Activated CD8-positive, alpha-beta T cell treated with anti-CD3 and anti-CD28 coated beads, Interleukin-2, amount 10 ng/mL, durations not matched to agents 7 days and 5 days (primary cell): Measurements from ENCODE around the gene CELSR3. TPM values are rescaled to one million over a fixed set of nuclear protein-coding genes. Genes with fewer than 3 reads are reported as not detected.

Experiments used
- ATAC-seq: fragments of 150-1000 bp; cut with Tn5 transposase; one replicate; pipeline ENCODE4 v1.10.0; 2021; ENCODE audit warnings: moderate library complexity
- CTCF ChIA-PET: fragments of 350-600 bp; sonication (Branson Sonifier 250); formaldehyde crosslinking; loops from one replicate; lab custom pipeline; 2021; ENCODE audit warnings: antibody characterized with exemption; lab: Charles Lee
- POLR2A ChIA-PET: fragments of 350-600 bp; sonication (Branson Sonifier 250); formaldehyde crosslinking; loops from one replicate; lab custom pipeline; 2021; ENCODE audit warnings: antibody characterized with exemption; lab: Charles Lee
- DNase-seq: peaks from one replicate; pipeline ENCODE4 v3.0.0-alpha.2; 2020
- H3K27ac Mint-ChIP-seq: one replicate; pipeline ENCODE4 v1.8.0; 2021; ENCODE audit warnings: mild to moderate bottlenecking, mixed read lengths
- H3K27me3 Mint-ChIP-seq: one replicate; pipeline ENCODE4 v1.8.0; 2021; ENCODE audit warnings: low read depth, mixed read lengths
- H3K36me3 Mint-ChIP-seq: one replicate; pipeline ENCODE4 v1.8.0; 2021; ENCODE audit warnings: low read depth, mixed read lengths
- H3K4me1 Mint-ChIP-seq: one replicate; pipeline ENCODE4 v1.8.0; 2021; ENCODE audit warnings: low read depth, mixed read lengths
- H3K4me3 Mint-ChIP-seq: one replicate; pipeline ENCODE4 v1.8.0; 2021; ENCODE audit warnings: mild to moderate bottlenecking, mixed read lengths
- H3K9me3 Mint-ChIP-seq: one replicate; pipeline ENCODE4 v1.8.0; 2022; ENCODE audit warnings: mixed read lengths; ENCODE audit not compliant: insufficient read depth
- total RNA-seq, 2 experiments: library from RNA; stranded (reverse); gene quantifications; one replicate each; pipeline ENCODE4 v1.2.3, GENCODE V29; 2021

The CELSR3 gene
- total RNA-seq, 2 experiments from 2014 or later, result 19.5 to 20.2 TPM

- peak overlapping the region; percentile 89 for H3K27ac Mint-ChIP-seq
- POLR2A ChIA-PET, result interaction anchor here (0.6 kb wide), 1 partner anchor 310 kb away, joined by 3 read pairs; no protein-coding TSS in a partner anchor
Observed at GRCh38 chr3:48656841-48657281, 5.8 kb downstream of the CELSR3 start.

GRCh38 chr3:48656061-48656840 lies 6.4 kb downstream of the CELSR3 start:
- Mint-ChIP-seq H3K36me3 (peaks cover 17% of the 10 kb centered on the region), H3K4me3 (peak overlapping the region; percentile 80), H3K27ac (peak overlapping the region; percentile 92), H3K9me3 (no peaks in the 10 kb centered on the region), H3K4me1 (peaks cover 32% of the 10 kb centered on the region), H3K27me3 (no peaks in the 10 kb centered on the region)
- ChIA-PET POLR2A (interaction anchor here (1.7 kb wide), 1 partner anchor 47 kb away, joined by 4 read pairs; the partner anchor contains the start of gene UQCRC1), CTCF (interaction anchor here (0.6 to 2.1 kb wide), 6 partner anchors 21 to 920 kb away, joined by 3 to 8 read pairs (median 3); partner anchors contain the start of genes NCKIPSD and SLC26A6)
- peak; percentile 90 for DNase-seq
- ATAC-seq, result peak; percentile 83

More at GRCh38 chr3:48656841-48657281, 5.8 kb downstream of the CELSR3 start:
- H3K27me3 Mint-ChIP-seq, result peaks cover 2% of the 10 kb centered on the region
- ATAC-seq (peak; percentile 7), DNase-seq (peak; percentile 68)
- H3K4me1 Mint-ChIP-seq, result peaks cover 38% of the 10 kb centered on the region
- H3K9me3 Mint-ChIP-seq, result no peaks in the 10 kb centered on the region
- peaks cover 17% of the 10 kb centered on the region for H3K36me3 Mint-ChIP-seq
- CTCF ChIA-PET, result interaction anchor here (0.6 to 2.1 kb wide), 5 partner anchors 21 to 919 kb away, joined by 3 to 8 read pairs (median 3); partner anchors contain the start of genes NCKIPSD and SLC26A6
- peak overlapping the region; percentile 80 for H3K4me3 Mint-ChIP-seq

GRCh38 chr3:48655606-48656005 lies 7.1 kb downstream of the CELSR3 start:
- peaks cover 20% of the 10 kb centered on the region for H3K36me3 Mint-ChIP-seq
- POLR2A ChIA-PET, result interaction anchor here (1.5 to 1.7 kb wide), 2 partner anchors 21 to 46 kb away, joined by 3 to 4 read pairs; partner anchors contain the start of genes SLC26A6 and UQCRC1

GRCh38 chr3:48655063-48655462 lies 7.6 kb downstream of the CELSR3 start:
- POLR2A ChIA-PET, result interaction anchor here (1.5 to 1.7 kb wide), 2 partner anchors 20 to 46 kb away, joined by 3 to 4 read pairs; partner anchors contain the start of genes SLC26A6 and UQCRC1
- Mint-ChIP-seq H3K4me3 (peak overlapping the region; percentile 80), H3K36me3 (peaks cover 20% of the 10 kb centered on the region), H3K27ac (peak overlapping the region; percentile 92), H3K27me3 (no peaks in the 10 kb centered on the region), H3K9me3 (no peaks in the 10 kb centered on the region), H3K4me1 (peaks cover 28% of the 10 kb centered on the region)
- DNase-seq (no peak), ATAC-seq (no peak)
- CTCF ChIA-PET, result interaction anchor here (1.1 kb wide), 1 partner anchor 20 kb away, joined by 3 read pairs; the partner anchor contains the start of gene SLC26A6

More at GRCh38 chr3:48655606-48656005, 7.1 kb downstream of the CELSR3 start:
- Mint-ChIP-seq H3K4me3 (peak overlapping the region; percentile 80), H3K4me1 (peaks cover 28% of the 10 kb centered on the region), H3K27me3 (no peaks in the 10 kb centered on the region), H3K27ac (peak overlapping the region; percentile 92), H3K9me3 (no peaks in the 10 kb centered on the region)
- CTCF ChIA-PET, result interaction anchor here (1.1 to 2.1 kb wide), 2 partner anchors 21 to 30 kb away, joined by 3 to 8 read pairs; partner anchors contain the start of genes NCKIPSD and SLC26A6
- DNase-seq (peak; percentile 81), ATAC-seq (peak; percentile 43)

GRCh38 chr3:48652923-48653715 lies 9.6 kb downstream of the CELSR3 start:
- DNase-seq (no peak), ATAC-seq (no peak)
- no peaks in the 10 kb centered on the region for H3K9me3 Mint-ChIP-seq
- POLR2A ChIA-PET, result interaction anchor here (1.2 kb wide), 1 partner anchor 43 kb away, joined by 4 read pairs; the partner anchor contains the start of gene UQCRC1
- H3K36me3 Mint-ChIP-seq, result peaks cover 20% of the 10 kb centered on the region
- H3K4me1 Mint-ChIP-seq, result peaks cover 28% of the 10 kb centered on the region
- H3K27ac Mint-ChIP-seq, result peak overlapping the region; percentile 9
- no peaks in the 10 kb centered on the region for H3K27me3 Mint-ChIP-seq
- CTCF ChIA-PET, result interaction anchor here (2.4 kb wide), 1 partner anchor 18 kb away, joined by 7 read pairs; the partner anchor contains the start of gene SLC26A6
- no peak overlapping the region for H3K4me3 Mint-ChIP-seq

- no peaks in the 10 kb centered on the region for H3K27me3 Mint-ChIP-seq
- CTCF ChIA-PET, result no interaction called here
- H3K9me3 Mint-ChIP-seq, result no peaks in the 10 kb centered on the region
- H3K36me3 Mint-ChIP-seq, result peaks cover 20% of the 10 kb centered on the region
- POLR2A ChIA-PET, result interaction anchor here (1.2 kb wide), 1 partner anchor 42 kb away, joined by 4 read pairs; the partner anchor contains the start of gene UQCRC1
- no peak overlapping the region for H3K4me3 Mint-ChIP-seq
- no peak overlapping the region for H3K27ac Mint-ChIP-seq
- peaks cover 17% of the 10 kb centered on the region for H3K4me1 Mint-ChIP-seq
- ATAC-seq, result no peak
- DNase-seq, result no peak
Observed at GRCh38 chr3:48651771-48652170, 10.9 kb downstream of the CELSR3 start.

- Mint-ChIP-seq H3K27me3 (no peaks in the 10 kb centered on the region), H3K4me3 (no peak overlapping the region), H3K4me1 (peaks cover 11% of the 10 kb centered on the region), H3K27ac (no peak overlapping the region), H3K36me3 (peaks cover 20% of the 10 kb centered on the region), H3K9me3 (no peaks in the 10 kb centered on the region)
- POLR2A ChIA-PET, result no interaction called here
- CTCF ChIA-PET, result no interaction called here
- DNase-seq, result no peak
- no peak for ATAC-seq
Observed at GRCh38 chr3:48650723-48651122, 12.0 kb downstream of the CELSR3 start.

- no peak for ATAC-seq
- H3K9me3 Mint-ChIP-seq, result no peaks in the 10 kb centered on the region
- ChIA-PET CTCF (interaction anchor here (1.6 kb wide), 1 partner anchor 13 kb away, joined by 4 read pairs; the partner anchor contains the start of gene SLC26A6), POLR2A (interaction anchor here (1.1 kb wide), 1 partner anchor 9 kb away, joined by 3 read pairs; no protein-coding TSS in a partner anchor)
- no peak overlapping the region for H3K27ac Mint-ChIP-seq
- no peaks in the 10 kb centered on the region for H3K4me1 Mint-ChIP-seq
- H3K4me3 Mint-ChIP-seq, result no peak overlapping the region
- no peaks in the 10 kb centered on the region for H3K27me3 Mint-ChIP-seq
- H3K36me3 Mint-ChIP-seq, result peaks cover 11% of the 10 kb centered on the region
- no peak for DNase-seq
Observed at GRCh38 chr3:48648188-48648850, 14.4 kb downstream of the CELSR3 start.

GRCh38 chr3:48647714-48648113 lies 15.0 kb downstream of the CELSR3 start:
- Mint-ChIP-seq H3K4me1 (no peaks in the 10 kb centered on the region), H3K36me3 (peaks cover 4% of the 10 kb centered on the region), H3K27me3 (no peaks in the 10 kb centered on the region), H3K4me3 (no peak overlapping the region), H3K9me3 (no peaks in the 10 kb centered on the region), H3K27ac (no peak overlapping the region)
- DNase-seq, result no peak
- ChIA-PET CTCF (no interaction called here), POLR2A (no interaction called here)
- ATAC-seq, result no peak

- ChIA-PET POLR2A (no interaction called here), CTCF (interaction anchor here (1.5 kb wide), 1 partner anchor 9 kb away, joined by 4 read pairs; the partner anchor contains the start of gene SLC26A6)
- Mint-ChIP-seq H3K4me1 (no peaks in the 10 kb centered on the region), H3K9me3 (no peaks in the 10 kb centered on the region), H3K4me3 (no peak overlapping the region), H3K27me3 (no peaks in the 10 kb centered on the region), H3K27ac (no peak overlapping the region), H3K36me3 (peaks cover 6% of the 10 kb centered on the region)
- DNase-seq (no peak), ATAC-seq (no peak)
Observed at GRCh38 chr3:48644898-48645760, 17.6 kb downstream of the CELSR3 start.
